ENCODE data around the gene MEF2C.

GRCh38 chr5:88813805-88814575 is 69.0 kb downstream of the MEF2C start:
- TF ChIP-seq POLR2A (IDR thresholded peaks at IDR 0.05; ENCODE audit: low read depth, low read length), result no peak
- no peak for TF ChIP-seq POLR2AphosphoS5 (IDR thresholded peaks at IDR 0.05; ENCODE audit: low read depth, low read length)
